IMR-90 (cell line): ENCODE results near the gene H2BK1. TPM values are rescaled to one million over a fixed set of nuclear protein-coding genes. Genes with fewer than 3 reads are reported as not detected.

ENCODE experiments used
- ATAC-seq: fragments of 200-7000 bp; cut with Tn5 transposase; 2 replicates; pipeline ENCODE4 v1.9.1; 2020; ENCODE audit warnings: low read depth, mild to moderate bottlenecking, moderate library complexity
- BruUV-seq: library from RNA; stranded (reverse); fragments of 400-500 nt; replicated peaks from 2 replicates; lab custom pipeline; 2021; lab: Mats Ljungman, UMichigan
- CTCF ChIA-PET: fragments of 300-600 bp; formaldehyde crosslinking; extraction: SDS; loops from one replicate; lab custom pipeline; 2021; ENCODE audit warnings: antibody characterized with exemption; lab: Yijun Ruan, JAX
- POLR2A ChIA-PET: fragments of 300-600 bp; sonication (Branson Sonifier 250); formaldehyde crosslinking; loops from one replicate; lab custom pipeline; 2022; ENCODE audit warnings: antibody characterized with exemption; ENCODE audit not compliant: unreplicated experiment; lab: Charles Lee
- DNase-seq: peaks from one replicate; pipeline ENCODE4 v3.0.0; 2013
- H2AFZ ChIP-seq: replicated peaks from 2 replicates; pipeline ENCODE3; 2013; ENCODE audit warnings: low read length, mild to moderate bottlenecking; ENCODE audit not compliant: poor library complexity
- H2AK5ac ChIP-seq: 2 replicates; pipeline ENCODE4 v1.6.1; 2013; ENCODE audit warnings: low read depth, low read length, inconsistent platforms
- H2AK9ac ChIP-seq: replicated peaks from 2 replicates; pipeline ENCODE3; 2013; ENCODE audit warnings: mild to moderate bottlenecking, low read depth, low read length, moderate library complexity; ENCODE audit not compliant: poor library complexity
- H2BK120ac ChIP-seq: 2 replicates; pipeline ENCODE4 v1.6.1; 2013; ENCODE audit warnings: low read depth, low read length, inconsistent platforms
- H2BK15ac ChIP-seq: 3 replicates; pipeline ENCODE4 v1.6.1; 2013; ENCODE audit warnings: low read depth, low read length, inconsistent platforms
- H2BK20ac ChIP-seq: 2 replicates; pipeline ENCODE4 v1.6.1; 2013; ENCODE audit warnings: low read depth, mild to moderate bottlenecking, inconsistent platforms, low read length, moderate library complexity
- H2BK5ac ChIP-seq: 2 replicates; pipeline ENCODE4 v1.6.1; 2013; ENCODE audit warnings: mild to moderate bottlenecking, low read depth, low read length, inconsistent platforms; ENCODE audit not compliant: poor library complexity, severe bottlenecking
- H3K14ac ChIP-seq: replicated peaks from 2 replicates; pipeline ENCODE4 v1.6.1; 2013; ENCODE audit warnings: low read depth, low read length, inconsistent platforms
- H3K18ac ChIP-seq: 2 replicates; pipeline ENCODE4 v1.6.1; 2013; ENCODE audit warnings: low read depth, low read length, control low read depth
- H3K23ac ChIP-seq: 2 replicates; pipeline ENCODE4 v1.6.1; 2013; ENCODE audit warnings: low read depth, low read length, inconsistent platforms
- H3K27ac ChIP-seq: 2 replicates; pipeline ENCODE4 v1.5.1; 2013; ENCODE audit warnings: mild to moderate bottlenecking, control low read depth, low read length; ENCODE audit not compliant: insufficient read depth
- H3K27me3 ChIP-seq: 2 replicates; pipeline ENCODE4 v1.6.1; 2013; ENCODE audit warnings: low read length; ENCODE audit not compliant: control insufficient read depth, insufficient read depth
- H3K36me3 ChIP-seq: 2 replicates; pipeline ENCODE4 v1.6.1; 2013; ENCODE audit warnings: low read length, mixed read lengths; ENCODE audit not compliant: control insufficient read depth, insufficient read depth
- H3K4ac ChIP-seq: 2 replicates; pipeline ENCODE4 v1.6.1; 2013; ENCODE audit warnings: low read depth, low read length, inconsistent platforms
- H3K4me1 ChIP-seq: 2 replicates; pipeline ENCODE4 v1.6.1; 2013; ENCODE audit warnings: low read length, mixed read lengths; ENCODE audit not compliant: control insufficient read depth, insufficient read depth
- H3K4me2 ChIP-seq: 2 replicates; pipeline ENCODE4 v1.6.1; 2013; ENCODE audit warnings: low read depth, mild to moderate bottlenecking, control low read depth, low read length, moderate library complexity
- H3K4me3 ChIP-seq: 2 replicates; pipeline ENCODE4 v1.5.1; 2013; ENCODE audit warnings: low read depth, mild to moderate bottlenecking, control low read depth, low read length, moderate library complexity; ENCODE audit not compliant: insufficient read depth
- H3K56ac ChIP-seq: 2 replicates; pipeline ENCODE4 v1.6.1; 2013; ENCODE audit warnings: low read length, inconsistent platforms; ENCODE audit not compliant: insufficient read depth; ENCODE audit errors: extremely low read depth
- H3K79me1 ChIP-seq, 2 experiments: 2 replicates each; pipeline ENCODE4 v1.6.1; 2013; ENCODE audit warnings: low read length in 2 of 2, inconsistent platforms in 1 of 2, low read depth in 1 of 2
- H3K9ac ChIP-seq: 2 replicates; pipeline ENCODE4 v1.6.1; 2013; ENCODE audit warnings: low read depth, low read length, control low read depth
- H3K9me1 ChIP-seq: 2 replicates; pipeline ENCODE4 v1.6.1; 2013; ENCODE audit warnings: low read length, inconsistent platforms; ENCODE audit not compliant: insufficient read depth
- H3K9me3 ChIP-seq: 2 replicates; pipeline ENCODE4 v1.6.1; 2013; ENCODE audit warnings: low read length; ENCODE audit not compliant: control insufficient read depth, insufficient read depth
- H4K20me1 ChIP-seq: 2 replicates; pipeline ENCODE4 v1.6.1; 2013; ENCODE audit warnings: low read length, inconsistent platforms; ENCODE audit not compliant: insufficient read depth
- H4K5ac ChIP-seq: 2 replicates; pipeline ENCODE4 v1.6.1; 2013; ENCODE audit warnings: mild to moderate bottlenecking, low read depth, low read length, control low read depth
- H4K8ac ChIP-seq, 2 experiments: 2 replicates each; pipeline ENCODE4 v1.6.1; 2013; ENCODE audit warnings: low read depth in 2 of 2, low read length in 2 of 2, control low read depth in 1 of 2, inconsistent platforms in 1 of 2
- H4K91ac ChIP-seq: 2 replicates; pipeline ENCODE4 v1.6.1; 2013; ENCODE audit warnings: low read depth, low read length, inconsistent platforms; ENCODE audit not compliant: insufficient read depth
- BHLHE40 ChIP-seq: fragments of 150-350 bp; IDR thresholded peaks from 2 replicates; pipeline ENCODE4 v1.6.1; 2016; ENCODE audit warnings: mild to moderate bottlenecking, low read depth, low read length
- CEBPB ChIP-seq: IDR thresholded peaks from 2 replicates; pipeline ENCODE4 v1.6.1; 2012; ENCODE audit warnings: low read depth, low read length, improper control_type of control experiment
- MAZ ChIP-seq: IDR thresholded peaks from 2 replicates; pipeline ENCODE4 v1.6.1; 2012; ENCODE audit warnings: low read depth, mild to moderate bottlenecking, low read length, improper control_type of control experiment, moderate library complexity, borderline replicate concordance
- MXI1 ChIP-seq: IDR thresholded peaks from 2 replicates; pipeline ENCODE4 v1.6.1; 2012; ENCODE audit warnings: low read depth, mild to moderate bottlenecking, low read length, moderate library complexity, borderline replicate concordance
- POLR2A ChIP-seq: IDR thresholded peaks from 2 replicates; pipeline ENCODE4 v1.6.1; 2012; ENCODE audit warnings: mild to moderate bottlenecking, low read depth, low read length
- RAD21 ChIP-seq: IDR thresholded peaks from 2 replicates; pipeline ENCODE4 v1.6.1; 2012; ENCODE audit warnings: low read length, improper control_type of control experiment
- RCOR1 ChIP-seq: IDR thresholded peaks from 2 replicates; pipeline ENCODE4 v1.6.1; 2012; ENCODE audit warnings: mild to moderate bottlenecking, low read length, improper control_type of control experiment; ENCODE audit not compliant: insufficient replicate concordance
- WGBS, 2 experiments: methylation state at CpG; one replicate each; pipeline versions ENCODE4 v1.1.5 to v1.1.7; 2013; ENCODE audit warnings: missing lambda C conversion rate in 2 of 2; ENCODE audit not compliant: insufficient read length in 1 of 2; ENCODE audit errors: extremely low coverage in 2 of 2; 5-methylcytosine and 5-hydroxymethylcytosine counted together
- dilution Hi-C: fragments of 300-500 bp; cut with HindIII; formaldehyde crosslinking; loops from one replicate; pipeline ENCODE4 v1.14.3; 2018; ENCODE audit warnings: low sequenced_read_pairs; ENCODE audit not compliant: unreplicated experiment
- in situ Hi-C: fragments of 300-500 bp; cut with MboI; formaldehyde crosslinking; loops from 3 replicates; pipeline ENCODE4 v1.14.3; 2019; ENCODE audit warnings: low sequenced_read_pairs, inconsistent platforms, mixed read lengths
- intact Hi-C: fragments of 100-400 bp; cut with micrococcal nuclease; formaldehyde crosslinking; loops from 2 replicates; pipeline ENCODE4 v1.10.0; 2022
- polyA plus RNA-seq, 3 experiments: library from polyadenylated mRNA; depleted of rRNA; stranded (reverse); fragments of >200 nt; gene quantifications; 2 replicates each; pipeline ENCODE4 v1.2.3, GENCODE V29; 2012; ENCODE audit warnings: low replicate concordance in 1 of 3
- total RNA-seq: library from RNA; depleted of rRNA; stranded (reverse); fragments of >200 nt; gene quantifications from 2 replicates; pipeline ENCODE4 v1.2.3, GENCODE V29; 2012
- TF ChIP-seq, protein P1 (sequence below): fragments of 150-350 bp; IDR thresholded peaks from 2 replicates; pipeline ENCODE4 v1.6.1; 2017; ENCODE audit warnings: mild to moderate bottlenecking, antibody characterized with exemption, low read length, low read depth
- TF ChIP-seq, protein P2 (sequence below): fragments of 150-350 bp; IDR thresholded peaks from 2 replicates; pipeline ENCODE4 v1.6.1; 2016; ENCODE audit warnings: low read depth, mild to moderate bottlenecking, low read length, moderate library complexity, borderline replicate concordance
- TF ChIP-seq, protein P3 (sequence below): conservative IDR thresholded peaks from 2 replicates; pipeline ENCODE4 v1.5.1; 2012; ENCODE audit warnings: mild to moderate bottlenecking, low read depth, low read length, improper control_type of control experiment

The H2BK1 gene
- total and polyA plus RNA-seq, 2 of the 4 experiments (the other 2 are of a cell fraction), result not detected

GRCh38 chr7:151201344-151201743 lies 8.9 kb downstream of the H2BK1 start:
- Histone ChIP-seq H4K5ac (no peak overlapping the region), H4K91ac (no peak overlapping the region), H2BK20ac (no peak overlapping the region), H3K18ac (no peak overlapping the region), H2BK15ac (no peak overlapping the region), H3K27ac (no peak overlapping the region), H2AFZ (no peak overlapping the region), H3K56ac (no peak overlapping the region), H3K4me1 (no peaks in the 10 kb centered on the region), H2AK5ac (no peak overlapping the region), H2BK120ac (no peak overlapping the region), H3K4me2 (no peak overlapping the region), H3K23ac (no peak overlapping the region), H2AK9ac (no peak overlapping the region), H3K36me3 (no peaks in the 10 kb centered on the region), H3K27me3 (peaks cover 92% of the 10 kb centered on the region), H3K9me3 (no peaks in the 10 kb centered on the region), H3K79me1 (no peaks in the 10 kb centered on the region), H3K4me3 (no peak overlapping the region), H4K20me1 (no peaks in the 10 kb centered on the region), H3K9ac (no peak overlapping the region), H3K4ac (no peak overlapping the region), H2BK5ac (no peak overlapping the region), H3K9me1 (no peaks in the 10 kb centered on the region), H4K8ac (no peak overlapping the region), H3K14ac (no peak overlapping the region)
- ChIA-PET POLR2A (no interaction called here), CTCF (no interaction called here)
- ATAC-seq (no peak), DNase-seq (no peak)
- 40% methylated on average over 1 of the region's 3 CpGs; no CpG with 5 or more reads in 1 of the 2 experiments for WGBS, 2 experiments
- TF ChIP-seq RAD21, result no peak
- no peak for TF ChIP-seq MXI1
- TF ChIP-seq CEBPB, result no peak
- TF ChIP-seq, protein P1, sequence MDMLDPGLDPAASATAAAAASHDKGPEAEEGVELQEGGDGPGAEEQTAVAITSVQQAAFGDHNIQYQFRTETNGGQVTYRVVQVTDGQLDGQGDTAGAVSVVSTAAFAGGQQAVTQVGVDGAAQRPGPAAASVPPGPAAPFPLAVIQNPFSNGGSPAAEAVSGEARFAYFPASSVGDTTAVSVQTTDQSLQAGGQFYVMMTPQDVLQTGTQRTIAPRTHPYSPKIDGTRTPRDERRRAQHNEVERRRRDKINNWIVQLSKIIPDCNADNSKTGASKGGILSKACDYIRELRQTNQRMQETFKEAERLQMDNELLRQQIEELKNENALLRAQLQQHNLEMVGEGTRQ, result no peak
- TF ChIP-seq POLR2A, result no peak
- TF ChIP-seq, protein P2, sequence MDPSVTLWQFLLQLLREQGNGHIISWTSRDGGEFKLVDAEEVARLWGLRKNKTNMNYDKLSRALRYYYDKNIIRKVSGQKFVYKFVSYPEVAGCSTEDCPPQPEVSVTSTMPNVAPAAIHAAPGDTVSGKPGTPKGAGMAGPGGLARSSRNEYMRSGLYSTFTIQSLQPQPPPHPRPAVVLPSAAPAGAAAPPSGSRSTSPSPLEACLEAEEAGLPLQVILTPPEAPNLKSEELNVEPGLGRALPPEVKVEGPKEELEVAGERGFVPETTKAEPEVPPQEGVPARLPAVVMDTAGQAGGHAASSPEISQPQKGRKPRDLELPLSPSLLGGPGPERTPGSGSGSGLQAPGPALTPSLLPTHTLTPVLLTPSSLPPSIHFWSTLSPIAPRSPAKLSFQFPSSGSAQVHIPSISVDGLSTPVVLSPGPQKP, result no peak
- no peak for TF ChIP-seq BHLHE40
- TF ChIP-seq MAZ, result no peak
- TF ChIP-seq RCOR1, result no peak
- TF ChIP-seq, protein P3, sequence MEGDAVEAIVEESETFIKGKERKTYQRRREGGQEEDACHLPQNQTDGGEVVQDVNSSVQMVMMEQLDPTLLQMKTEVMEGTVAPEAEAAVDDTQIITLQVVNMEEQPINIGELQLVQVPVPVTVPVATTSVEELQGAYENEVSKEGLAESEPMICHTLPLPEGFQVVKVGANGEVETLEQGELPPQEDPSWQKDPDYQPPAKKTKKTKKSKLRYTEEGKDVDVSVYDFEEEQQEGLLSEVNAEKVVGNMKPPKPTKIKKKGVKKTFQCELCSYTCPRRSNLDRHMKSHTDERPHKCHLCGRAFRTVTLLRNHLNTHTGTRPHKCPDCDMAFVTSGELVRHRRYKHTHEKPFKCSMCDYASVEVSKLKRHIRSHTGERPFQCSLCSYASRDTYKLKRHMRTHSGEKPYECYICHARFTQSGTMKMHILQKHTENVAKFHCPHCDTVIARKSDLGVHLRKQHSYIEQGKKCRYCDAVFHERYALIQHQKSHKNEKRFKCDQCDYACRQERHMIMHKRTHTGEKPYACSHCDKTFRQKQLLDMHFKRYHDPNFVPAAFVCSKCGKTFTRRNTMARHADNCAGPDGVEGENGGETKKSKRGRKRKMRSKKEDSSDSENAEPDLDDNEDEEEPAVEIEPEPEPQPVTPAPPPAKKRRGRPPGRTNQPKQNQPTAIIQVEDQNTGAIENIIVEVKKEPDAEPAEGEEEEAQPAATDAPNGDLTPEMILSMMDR, result no peak
- in situ Hi-C loops (no loop called here), dilution Hi-C loops (no loop called here), intact Hi-C loops (no loop called here)
- BruUV-seq, result no TSS peak
